HL-60 (cell line): ENCODE measurements around the gene CXCL9.

Experiments used
- DNase-seq, 2 experiments: peaks; one replicate each; pipeline ENCODE4 v3.0.0-alpha.2; 2010 to 2020; ENCODE audit warnings: low read depth in 1 of 2, low spot score in 1 of 2
- H3K27ac ChIP-seq: fragments of 250-450 bp; sonication (Bioruptor Pico); replicated peaks from 2 replicates; pipeline ENCODE4 v1.5.1; 2020; ENCODE audit warnings: mild to moderate bottlenecking, moderate library complexity
- H3K27me3 ChIP-seq: fragments of 250-450 bp; sonication (Bioruptor Pico); 2 replicates; pipeline ENCODE4 v1.5.1; 2021; ENCODE audit warnings: mild to moderate bottlenecking, moderate library complexity; ENCODE audit not compliant: insufficient read depth, poor library complexity, severe bottlenecking
- H3K4me3 ChIP-seq: replicated peaks from 2 replicates; pipeline ENCODE4 v1.5.1; 2011; ENCODE audit warnings: mild to moderate bottlenecking, control low read depth, low read length; ENCODE audit not compliant: insufficient read depth
- CTCF ChIP-seq: IDR thresholded peaks from one replicate; pipeline ENCODE4 v1.5.1; 2011; ENCODE audit warnings: low read length, control low read depth, inconsistent platforms; ENCODE audit not compliant: insufficient read depth
- GABPA ChIP-seq: IDR thresholded peaks from 2 replicates; pipeline ENCODE4 v1.6.1; 2012; ENCODE audit warnings: low read depth
- POLR2AphosphoS5 ChIP-seq: IDR thresholded peaks from 2 replicates; pipeline ENCODE4 v1.6.1; 2012; ENCODE audit warnings: low read depth
- REST ChIP-seq: IDR thresholded peaks from 2 replicates; pipeline ENCODE4 v1.6.1; 2012; ENCODE audit warnings: low read depth; ENCODE audit not compliant: insufficient replicate concordance
- SPI1 ChIP-seq: IDR thresholded peaks from 2 replicates; pipeline ENCODE4 v1.6.1; 2012; ENCODE audit warnings: low read depth, mild to moderate bottlenecking, borderline replicate concordance

Gene CXCL9

GRCh38 chr4:76024065-76024464 is 16.8 kb upstream of the CXCL9 start:
- no peaks in the 10 kb centered on the region for H3K27me3 ChIP-seq
- H3K27ac ChIP-seq: no peak overlapping the region
- no peak overlapping the region for H3K4me3 ChIP-seq
- DNase-seq: no peak
- TF ChIP-seq SPI1 (no peak), POLR2AphosphoS5 (no peak), CTCF (no peak), REST (no peak), GABPA (no peak)

- Histone ChIP-seq H3K4me3 (no peak within 1 kb of the TSS), H3K27me3 (no peaks in the 10 kb centered on the region), H3K27ac (no peak within 1 kb of the TSS)
- DNase-seq: no peak
- TF ChIP-seq CTCF (no peak), GABPA (no peak), SPI1 (no peak), POLR2AphosphoS5 (no peak), REST (no peak)
These were observed 16.1 kb upstream of the CXCL9 start, which contains the start of gene CXCL10 for GRCh38 chr4:76023389-76023788. Gene CXCL10 (minus strand): TSS chr4:76023497. CDS start chr4:76023431, 66 bp downstream.

GRCh38 chr4:76022677-76023076 is 15.4 kb upstream of the CXCL9 start:
- no peak for DNase-seq
- TF ChIP-seq POLR2AphosphoS5: no peak
- no peak for TF ChIP-seq CTCF
- TF ChIP-seq SPI1: peak; percentile 57; the same call in 1 of the 2 replicates
- no peak for TF ChIP-seq REST
- Histone ChIP-seq H3K27ac (no peak overlapping the region), H3K27me3 (no peaks in the 10 kb centered on the region), H3K4me3 (no peak overlapping the region)
